ENCODE data around the gene MOB1A. TPM values are rescaled to one million over a fixed set of nuclear protein-coding genes. Genes with fewer than 3 reads are reported as not detected.

MOB1A gene
- total RNA-seq, 1 experiment from 2014 or later, result 95.1 TPM

DNA sequence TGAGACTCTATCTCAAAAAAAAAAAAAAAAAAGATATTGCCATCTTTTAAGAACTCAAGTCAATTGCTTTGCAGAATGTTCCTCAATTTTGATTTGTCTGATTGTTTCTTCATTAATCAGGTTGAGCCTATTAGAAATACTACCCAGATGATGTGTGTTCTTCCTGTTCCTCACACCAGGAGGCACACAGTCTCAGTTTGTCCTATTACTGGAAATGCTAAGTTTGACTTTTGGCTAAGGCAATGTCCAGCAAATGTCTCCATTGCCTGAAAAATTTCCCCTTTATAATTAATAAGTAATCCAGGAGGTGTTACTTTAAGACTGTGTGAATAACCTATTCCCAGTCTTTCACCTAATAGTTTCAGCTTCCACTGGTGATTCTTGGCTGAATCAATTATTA, 59.3 kb downstream of the MOB1A start:
- H4K20me1 ChIP-seq (ENCODE audit: control insufficient read depth, insufficient read depth, insufficient read length), result no peaks in the 10 kb centered on the region
- H3K27me3 Mint-ChIP-seq (ENCODE audit: low read depth), result peaks cover 7% of the 10 kb centered on the region
- H2BK15ac ChIP-seq (ENCODE audit: low read depth, low read length), result no peak overlapping the region
- H3K23ac ChIP-seq (ENCODE audit: insufficient read length, low read depth, low read length), result no peak overlapping the region
- H2AFZ ChIP-seq (ENCODE audit: low read length), result no peak overlapping the region
- H3K4me1 Mint-ChIP-seq, result no peaks in the 10 kb centered on the region
- no peak overlapping the region for H3K18ac ChIP-seq (ENCODE audit: insufficient read length, low read depth, low read length)
- no peak overlapping the region for H4K8ac ChIP-seq (replicated peaks; ENCODE audit: insufficient read length, low read depth, low read length)
- H3K9me3 ChIP-seq (ENCODE audit: control insufficient read depth, low read depth, low read length), result peaks cover 13% of the 10 kb centered on the region
- H2BK120ac ChIP-seq (ENCODE audit: low read depth, low read length, poor library complexity, severe bottlenecking), result no peak overlapping the region
- no peak overlapping the region for H2BK5ac ChIP-seq (ENCODE audit: insufficient read length, low read length)
- no peak overlapping the region for H4K5ac ChIP-seq (ENCODE audit: insufficient read length, low read depth, low read length)
- no peak overlapping the region for H3K4ac ChIP-seq (ENCODE audit: low read depth, low read length)
- H3K27ac Mint-ChIP-seq, result no peak overlapping the region
- H3K4me1 ChIP-seq (ENCODE audit: insufficient read depth, low read length), result no peaks in the 10 kb centered on the region
- no peak overlapping the region for H2AK5ac ChIP-seq (ENCODE audit: insufficient read length, low read length)
- no peaks in the 10 kb centered on the region for H3K79me1 ChIP-seq (ENCODE audit: insufficient read depth, low read depth, low read length, poor library complexity, severe bottlenecking)
- H3K9me3 Mint-ChIP-seq, result peaks cover 15 to 17% of the 10 kb centered on the region in 2 experiments
- H3K79me2 ChIP-seq (ENCODE audit: insufficient read depth, low read length), result no peaks in the 10 kb centered on the region
- no peak overlapping the region for H4K91ac ChIP-seq (ENCODE audit: insufficient read length, low read depth, low read length)
- no peak overlapping the region for H2BK12ac ChIP-seq (ENCODE audit: insufficient read length, low read depth, low read length)
- H3K27ac ChIP-seq (ENCODE audit: insufficient read length, low read depth, low read length), result no peak overlapping the region
- H3K23me2 ChIP-seq (ENCODE audit: insufficient read length, low read depth, low read length, poor library complexity, severe bottlenecking), result peaks cover 3% of the 10 kb centered on the region
- no peak overlapping the region for H3K9ac ChIP-seq (ENCODE audit: extremely low read depth, insufficient read length, low read length)
- no peak overlapping the region for H3T11ph ChIP-seq (ENCODE audit: low read length)
- no peak overlapping the region for H3K4me3 Mint-ChIP-seq
- no peak overlapping the region for H3K14ac ChIP-seq (ENCODE audit: insufficient read depth, low read length)
- no peak overlapping the region for H2BK20ac ChIP-seq (ENCODE audit: low read depth, low read length, poor library complexity, severe bottlenecking)
- peaks cover 3 to 10% (median 3%) of the 10 kb centered on the region in 3 experiments; a peak in 4 of 7 replicates for H3K36me3 Mint-ChIP-seq (ENCODE audit: insufficient read depth in 1 of 3, low read depth in 3 of 3)
- no peaks in the 10 kb centered on the region for H3K27me3 ChIP-seq (ENCODE audit: insufficient read depth, low read length)
- no peak overlapping the region for H3K4me2 ChIP-seq (ENCODE audit: insufficient read depth, insufficient read length, low read length)
- TF ChIP-seq CTCF (conservative IDR thresholded peaks at IDR 0.05), result no peak
- H3K56ac ChIP-seq (ENCODE audit: insufficient read length, low read depth, low read length), result no peak overlapping the region
- no peak for DNase-seq

Data from H9 (cell line).